Measurements from ENCODE around the gene CLK2.

DNA sequence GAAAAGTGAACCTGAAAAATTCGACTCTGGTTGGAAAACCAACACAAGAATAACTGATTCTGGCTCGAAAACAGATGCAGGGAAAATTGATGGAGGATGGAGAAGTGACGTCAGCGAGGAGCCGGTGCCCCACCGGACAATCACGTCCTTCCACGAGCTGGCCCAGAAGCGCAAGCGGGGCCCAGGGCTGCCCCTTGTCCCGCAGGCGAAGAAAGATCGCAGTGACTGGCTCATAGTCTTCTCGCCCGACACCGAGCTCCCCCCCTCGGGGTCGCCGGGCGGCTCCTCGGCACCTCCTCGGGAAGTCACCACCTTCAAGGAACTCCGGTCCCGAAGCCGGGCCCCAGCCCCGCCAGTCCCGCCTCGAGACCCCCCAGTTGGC is 49.3 kb upstream of the CLK2 start:
- TF ChIP-seq POLR2A (IDR thresholded peaks at IDR 0.05; ENCODE audit: low read depth, low read length) (no peak), POLR2AphosphoS5 (IDR thresholded peaks at IDR 0.05; ENCODE audit: low read depth, low read length) (no peak), TAF1 (IDR thresholded peaks at IDR 0.05; ENCODE audit: low read depth, low read length) (no peak), SPI1 (IDR thresholded peaks at IDR 0.05; ENCODE audit: low read depth, low read length) (no peak), PAX5 (IDR thresholded peaks at IDR 0.05; ENCODE audit: insufficient read depth, low read length, severe bottlenecking) (no peak)
